Endothelial cell of umbilical vein (primary cell): ENCODE results near the gene TRPC3.

ENCODE experiments used
- CTCF ChIP-seq, 2 donors: IDR thresholded peaks; 1 replicate in 1 of 2; 2 replicates in 1 of 2; pipeline ENCODE4 v1.5.1; 2011; ENCODE audit warnings: low read length in 2 of 2, mild to moderate bottlenecking in 2 of 2, moderate library complexity in 2 of 2, control low read depth in 1 of 2, inconsistent platforms in 1 of 2, low read depth in 1 of 2; ENCODE audit not compliant: insufficient read depth in 1 of 2; ENCODE audit errors: extremely low read depth in 1 of 2
- EZH2 ChIP-seq: IDR thresholded peaks from 2 replicates; pipeline ENCODE4 v1.6.1; 2012; ENCODE audit warnings: borderline replicate concordance, low read depth, mild to moderate bottlenecking, moderate library complexity, low read length, inconsistent platforms; ENCODE audit not compliant: severe bottlenecking
- MAX ChIP-seq: IDR thresholded peaks from 2 replicates; pipeline ENCODE4 v1.6.1; 2011; ENCODE audit not compliant: insufficient read depth, insufficient read length
- MYC ChIP-seq: IDR thresholded peaks from one replicate; pipeline ENCODE4 v1.6.1; 2011; ENCODE audit warnings: mild to moderate bottlenecking, low read depth, low read length
- POLR2A ChIP-seq: IDR thresholded peaks from 2 replicates; pipeline ENCODE4 v1.6.1; 2012; ENCODE audit warnings: low read depth, mild to moderate bottlenecking, control low read depth, low read length
- POLR2AphosphoS5 ChIP-seq: IDR thresholded peaks from 2 replicates; pipeline ENCODE4 v1.6.1; 2012; ENCODE audit warnings: low read depth, mild to moderate bottlenecking, control low read depth, low read length, moderate library complexity; ENCODE audit not compliant: insufficient read depth

GRCh38 chr4:121863799-121864198 lies 88.1 kb downstream of the TRPC3 start:
- TF ChIP-seq EZH2 (no peak), POLR2A (no peak), CTCF (IDR thresholded peaks at IDR 0.05; ENCODE audit: extremely low read depth in 1 of 2, insufficient read depth in 1 of 2, low read depth in 1 of 2, low read length in 2 of 2) (no peak), MAX (no peak), POLR2AphosphoS5 (no peak), MYC (no peak)
